Esophagus squamous epithelium (tissue), 5 donors: ENCODE measurements around the gene ALDH4A1. TPM values are rescaled to one million over a fixed set of nuclear protein-coding genes. Genes with fewer than 3 reads are reported as not detected.
"Not testable (repeated sequence)": the region's sequence is repeated elsewhere in the genome, so short reads cannot be mapped to it uniquely, and the experiment has no call there.

Experiments
- DNase-seq: peaks from one replicate; lab custom pipeline; 2025; lab: John Stamatoyannopoulos, UW
- H3K27ac ChIP-seq, 4 donors: fragments of 200-600 bp; sonication (generic); one replicate each; pipeline ENCODE4 v1.5.1; 2016 to 2019; ENCODE audit warnings: mild to moderate bottlenecking in 1 of 4
- H3K27me3 ChIP-seq, 4 donors: fragments of 200-600 bp; sonication (generic); 1 replicate in 3 of 4; 2 replicates in 1 of 4; pipeline versions ENCODE4 v1.5.1 to v1.6.0; 2017 to 2021; ENCODE audit warnings: antibody characterized with exemption in 1 of 4
- H3K36me3 ChIP-seq, 3 donors: fragments of 200-600 bp; sonication (generic); one replicate each; pipeline ENCODE4 v1.5.1; 2016 to 2019
- H3K4me1 ChIP-seq, 3 donors: fragments of 200-600 bp; sonication (generic); one replicate each; pipeline ENCODE4 v1.5.1; 2017 to 2019
- H3K4me3 ChIP-seq, 4 donors: fragments of 200-600 bp; sonication (generic); 1 replicate in 3 of 4; 2 replicates in 1 of 4; pipeline ENCODE4 v1.5.1; 2016 to 2019; ENCODE audit warnings: mild to moderate bottlenecking in 2 of 4, moderate library complexity in 1 of 4
- H3K9me3 ChIP-seq, 3 donors: fragments of 200-600 bp; sonication (generic); one replicate each; pipeline ENCODE4 v1.5.1; 2016 to 2019
- CTCF ChIP-seq, 6 experiments: fragments of 450-650 bp in 4 of 6; fragments of 200-600 bp in 2 of 6; sonication (generic) in 2 of 6; IDR thresholded peaks; one replicate each; pipeline ENCODE4 v1.5.1; 2016 to 2019; ENCODE audit warnings: antibody characterized with exemption in 6 of 6, mild to moderate bottlenecking in 4 of 6, moderate library complexity in 4 of 6
- POLR2A ChIP-seq, 4 donors: fragments of 450-650 bp; IDR thresholded peaks; one replicate each; pipeline ENCODE4 v1.6.1; 2017; ENCODE audit warnings: antibody characterized with exemption in 4 of 4, mild to moderate bottlenecking in 4 of 4, moderate library complexity in 3 of 4
- WGBS, 2 donors: methylation state at CpG; one replicate each; pipeline ENCODE4 v1.1.5; 2018; 5-methylcytosine and 5-hydroxymethylcytosine counted together
- intact Hi-C: fragments of 100-400 bp; cut with DNase I; formaldehyde crosslinking; loops from one replicate; pipeline ENCODE4 v1.15.0; 2022
- total RNA-seq, 4 donors: library from RNA; depleted of rRNA; stranded (reverse); fragments of >200 nt; gene quantifications; one replicate each; pipeline ENCODE4 v1.1.0, GENCODE V29; 2016
- donor health status: DM: yes; HTN: yes; CAD: no.

Gene ALDH4A1
- total RNA-seq, 4 donors from 2014 or later, result 36.7 to 59.1 (median 50.3) TPM

DNA sequence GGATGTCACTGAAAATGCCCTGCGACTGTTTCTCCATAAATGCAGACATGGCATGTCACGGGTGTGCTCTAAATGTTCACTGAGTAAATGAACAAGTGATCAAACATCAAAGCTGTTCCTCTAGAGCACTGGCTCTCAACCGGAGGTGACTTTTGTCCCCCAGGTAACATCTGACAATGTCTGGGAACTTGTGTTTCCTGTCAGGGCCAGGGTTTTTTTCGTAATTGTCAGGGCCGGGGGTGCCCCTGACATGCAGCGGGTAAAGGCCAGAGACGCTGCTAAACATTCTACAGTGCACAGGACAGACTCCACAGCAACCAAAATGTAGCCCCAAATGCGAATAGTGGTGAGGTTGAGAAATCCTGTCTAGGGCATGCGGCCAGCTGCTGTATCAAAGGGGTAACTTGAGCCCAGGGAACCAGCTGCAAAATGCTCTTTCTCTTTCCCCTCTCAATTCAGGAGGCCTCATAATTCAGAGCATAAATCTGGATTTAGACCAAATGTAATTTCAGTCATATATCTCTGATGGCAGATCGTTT lies 2.0 kb downstream of the ALDH4A1 start:
- intact Hi-C loops, result loop anchor here (5.0 kb wide), 1 partner anchor 67 kb away; no protein-coding TSS in a partner anchor
- no peaks in the 10 kb centered on the region for H3K27me3 ChIP-seq
- H3K4me1 ChIP-seq, result peaks cover 0 to 58% (median 23%) of the 10 kb centered on the region in 3 donors
- no peak for DNase-seq
- H3K9me3 ChIP-seq, result no peaks in the 10 kb centered on the region
- no peak for TF ChIP-seq POLR2A (IDR thresholded peaks at IDR 0.05)
- TF ChIP-seq CTCF (IDR thresholded peaks at IDR 0.05), result no peak
- H3K36me3 ChIP-seq, result peaks cover 0 to 38% (median 0%) of the 10 kb centered on the region in 3 donors
- peak overlapping the region in 1 of 4 donors; percentile 91 for H3K4me3 ChIP-seq
- peak overlapping the region in 3 of 4 donors; percentile 44 to 97 (median 93) for H3K27ac ChIP-seq
- WGBS, 2 donors, result 50 to 55% methylated on average over 4 to 7 of the region's 10 CpGs

DNA sequence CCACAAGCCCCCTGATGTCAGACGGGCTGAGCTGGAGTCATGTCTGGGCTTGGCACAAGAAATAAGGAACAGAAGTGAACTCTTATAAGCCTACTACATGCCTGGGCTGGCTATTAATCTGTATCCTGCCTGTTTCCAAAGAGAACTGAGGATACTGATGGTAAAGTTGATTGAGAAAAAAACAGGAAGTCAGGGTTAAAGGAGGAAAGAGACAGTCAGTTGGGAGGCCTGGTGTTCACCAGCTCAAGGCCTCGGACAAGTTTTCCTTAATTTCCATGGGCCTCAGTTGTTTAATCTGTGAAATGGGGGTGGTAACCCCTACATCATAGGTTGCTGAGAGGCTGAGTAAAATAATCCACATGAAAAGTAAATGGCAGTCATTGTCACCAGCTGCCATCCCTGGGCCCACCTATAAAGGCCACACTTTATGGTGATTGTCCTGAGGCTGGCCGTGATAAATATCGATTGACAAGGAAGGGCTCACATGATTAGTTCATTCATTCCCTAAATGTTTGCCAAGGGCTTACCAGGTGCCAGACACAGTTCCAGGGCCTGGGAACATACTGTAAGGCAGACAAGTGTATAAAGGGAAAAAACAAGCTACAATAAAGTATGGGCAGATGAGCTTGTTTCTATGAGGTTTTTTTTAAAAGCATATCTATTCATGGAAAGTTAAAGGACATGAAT lies 2.8 kb downstream of the ALDH4A1 start:
- H3K27me3 ChIP-seq, result no peaks in the 10 kb centered on the region
- WGBS, 2 donors, result 19 to 63% methylated on average over 4 of the region's 4 CpGs
- intact Hi-C loops, result loop anchor here (5.0 kb wide), 1 partner anchor 68 kb away; no protein-coding TSS in a partner anchor

DNA sequence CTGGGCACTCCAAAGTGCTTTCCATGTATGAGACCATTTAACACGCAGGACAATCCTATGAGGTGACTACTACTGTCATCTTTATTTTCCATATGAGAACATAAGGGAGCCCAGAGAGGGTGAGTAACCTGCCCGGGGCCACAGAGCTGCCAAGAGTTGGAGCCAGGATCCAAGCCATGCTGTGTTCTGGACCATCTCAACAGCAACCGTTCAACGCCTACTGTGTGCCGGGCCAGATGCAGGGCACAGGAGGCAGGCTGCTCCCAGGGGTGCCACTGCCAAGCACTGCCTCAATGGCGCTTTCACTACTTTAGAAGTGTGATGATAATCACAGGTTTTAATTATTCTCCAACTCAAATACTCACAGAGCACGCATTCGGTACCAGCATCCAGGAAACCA lies 3.8 kb downstream of the ALDH4A1 start:
- Histone ChIP-seq H3K27ac (peak overlapping the region in 2 of 4 donors; percentile 93 to 97), H3K9me3 (no peaks in the 10 kb centered on the region), H3K4me1 (peaks cover 0 to 69% (median 27%) of the 10 kb centered on the region in 3 donors), H3K27me3 (no peaks in the 10 kb centered on the region), H3K36me3 (peaks cover 0 to 29% (median 0%) of the 10 kb centered on the region in 3 donors), H3K4me3 (no peak overlapping the region)
- DNase-seq, result no peak
- TF ChIP-seq POLR2A (IDR thresholded peaks at IDR 0.05), result no peak
- no peak for TF ChIP-seq CTCF (IDR thresholded peaks at IDR 0.05)
- intact Hi-C loops, result no loop called here
- WGBS, 2 donors, result 54 to 64% methylated on average over 6 to 8 of the region's 8 CpGs

More for the DNA sequence above, 2.8 kb downstream of the ALDH4A1 start:
- Histone ChIP-seq H3K27ac (peak overlapping the region; percentile 28 to 97 (median 74)), H3K4me3 (no peak overlapping the region), H3K9me3 (no peaks in the 10 kb centered on the region), H3K4me1 (peaks cover 0 to 67% (median 28%) of the 10 kb centered on the region in 3 donors), H3K36me3 (peaks cover 0 to 32% (median 0%) of the 10 kb centered on the region in 3 donors)
- TF ChIP-seq POLR2A (IDR thresholded peaks at IDR 0.05) (no peak), CTCF (IDR thresholded peaks at IDR 0.05) (no peak)
- DNase-seq, result no peak

GRCh38 chr1:18895317-18895716 lies 7.0 kb downstream of the ALDH4A1 start:
- DNase-seq, result no peak
- H3K4me3 ChIP-seq, result no peak overlapping the region
- H3K9me3 ChIP-seq, result no peaks in the 10 kb centered on the region
- WGBS, 2 donors, result 40 to 68% methylated on average over 1 to 6 of the region's 6 CpGs
- TF ChIP-seq CTCF (IDR thresholded peaks at IDR 0.05), result no peak
- TF ChIP-seq POLR2A (IDR thresholded peaks at IDR 0.05), result no peak
- H3K27me3 ChIP-seq, result no peaks in the 10 kb centered on the region
- intact Hi-C loops, result no loop called here
- peaks cover 0 to 39% (median 0%) of the 10 kb centered on the region in 3 donors for H3K36me3 ChIP-seq
- peaks cover 0 to 43% (median 22%) of the 10 kb centered on the region in 3 donors for H3K4me1 ChIP-seq
- peak overlapping the region in 2 of 4 donors; percentile 19 to 45 for H3K27ac ChIP-seq

GRCh38 chr1:18893120-18893519 lies 9.2 kb downstream of the ALDH4A1 start:
- intact Hi-C loops, result no loop called here
- WGBS, 2 donors, result 63 to 76% methylated on average over 6 to 7 of the region's 7 CpGs
- H3K36me3 ChIP-seq, result peaks cover 0 to 51% (median 0%) of the 10 kb centered on the region in 3 donors
- peaks cover 0 to 33% (median 15%) of the 10 kb centered on the region in 3 donors for H3K4me1 ChIP-seq
- H3K27ac ChIP-seq, result no peak overlapping the region
- H3K9me3 ChIP-seq, result no peaks in the 10 kb centered on the region
- no peaks in the 10 kb centered on the region for H3K27me3 ChIP-seq
- no peak for DNase-seq
- no peak overlapping the region for H3K4me3 ChIP-seq
- TF ChIP-seq POLR2A (IDR thresholded peaks at IDR 0.05), result no peak
- TF ChIP-seq CTCF (IDR thresholded peaks at IDR 0.05), result no peak

DNA sequence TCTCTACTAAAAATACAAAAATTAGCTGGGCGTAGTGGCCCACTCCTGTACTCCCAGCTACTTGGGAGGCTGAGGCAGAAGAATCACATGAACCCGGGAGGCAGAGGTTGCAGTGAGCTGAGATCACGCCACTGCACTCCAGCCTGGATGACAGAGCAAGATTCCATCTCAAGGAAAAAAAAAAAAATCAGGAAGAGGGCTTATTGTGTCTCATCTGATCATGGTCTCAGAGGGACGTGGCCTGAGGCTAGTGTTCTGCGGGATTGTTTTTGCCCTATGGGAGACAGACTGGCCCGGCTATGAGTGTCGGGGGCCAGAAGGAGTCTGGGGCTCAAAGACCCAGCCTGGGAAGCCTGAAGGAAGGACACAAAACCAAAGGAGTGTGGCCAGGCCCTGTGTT lies 10.5 kb downstream of the ALDH4A1 start:
- H3K4me3 ChIP-seq, H3K9me3 ChIP-seq, DNase-seq, H3K27ac ChIP-seq, intact Hi-C loops, H3K27me3 ChIP-seq: not testable (repeated sequence)
- Histone ChIP-seq H3K4me1 (peaks cover 0 to 43% (median 15%) of the 10 kb centered on the region in 3 donors), H3K36me3 (peaks cover 0 to 48% (median 0%) of the 10 kb centered on the region in 3 donors)
- WGBS, 2 donors, result 92 to 93% methylated on average over 7 of the region's 7 CpGs
